Right lobe of liver (tissue), 4 donors: Measurements from ENCODE around the gene NR5A2.

ENCODE experiments used
- POLR2A ChIP-seq: fragments of 450-650 bp; IDR thresholded peaks from one replicate; pipeline ENCODE4 v1.6.1; 2017; ENCODE audit warnings: antibody characterized with exemption, mild to moderate bottlenecking
- TF ChIP-seq, protein P1 (sequence below), 4 donors: fragments of 200-600 bp in 3 of 4; fragments of 450-650 bp in 1 of 4; IDR thresholded peaks; one replicate each; pipeline versions ENCODE4 v1.5.1 to v1.8.0; 2016 to 2022; ENCODE audit warnings: antibody characterized with exemption in 4 of 4, mild to moderate bottlenecking in 2 of 4
- donor health status: DM: no; HTN: no; CAD: no.
- donor health status: DM: no; HTN: no; CAD: no.
- donor health status: DM: no; HTN: yes; CAD: no.

DNA sequence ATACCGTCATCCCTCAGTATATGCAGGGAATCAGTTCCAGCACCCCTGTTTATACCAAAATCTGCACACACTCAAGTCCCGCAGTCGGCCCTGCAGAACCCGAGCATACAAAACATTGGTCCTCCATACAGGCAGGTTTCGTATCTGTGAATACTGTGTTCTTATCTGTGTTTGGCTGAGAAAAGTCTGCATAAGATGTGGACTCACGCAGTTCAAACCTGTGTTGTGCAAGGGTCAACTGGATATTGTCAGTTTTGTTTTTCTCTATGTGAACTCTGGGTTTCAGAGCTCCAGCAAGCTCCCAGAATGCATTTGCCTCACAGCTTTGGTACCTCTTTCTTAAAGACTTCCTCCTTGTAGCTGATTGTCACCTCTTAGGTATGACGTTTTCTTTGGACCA, 100.6 kb downstream of the NR5A2 start:
- TF ChIP-seq POLR2A = no peak
- TF ChIP-seq, protein P1, sequence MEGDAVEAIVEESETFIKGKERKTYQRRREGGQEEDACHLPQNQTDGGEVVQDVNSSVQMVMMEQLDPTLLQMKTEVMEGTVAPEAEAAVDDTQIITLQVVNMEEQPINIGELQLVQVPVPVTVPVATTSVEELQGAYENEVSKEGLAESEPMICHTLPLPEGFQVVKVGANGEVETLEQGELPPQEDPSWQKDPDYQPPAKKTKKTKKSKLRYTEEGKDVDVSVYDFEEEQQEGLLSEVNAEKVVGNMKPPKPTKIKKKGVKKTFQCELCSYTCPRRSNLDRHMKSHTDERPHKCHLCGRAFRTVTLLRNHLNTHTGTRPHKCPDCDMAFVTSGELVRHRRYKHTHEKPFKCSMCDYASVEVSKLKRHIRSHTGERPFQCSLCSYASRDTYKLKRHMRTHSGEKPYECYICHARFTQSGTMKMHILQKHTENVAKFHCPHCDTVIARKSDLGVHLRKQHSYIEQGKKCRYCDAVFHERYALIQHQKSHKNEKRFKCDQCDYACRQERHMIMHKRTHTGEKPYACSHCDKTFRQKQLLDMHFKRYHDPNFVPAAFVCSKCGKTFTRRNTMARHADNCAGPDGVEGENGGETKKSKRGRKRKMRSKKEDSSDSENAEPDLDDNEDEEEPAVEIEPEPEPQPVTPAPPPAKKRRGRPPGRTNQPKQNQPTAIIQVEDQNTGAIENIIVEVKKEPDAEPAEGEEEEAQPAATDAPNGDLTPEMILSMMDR (IDR thresholded peaks at IDR 0.05) = no peak
